NCI-H187 treated with DMSO at 0.1 percent for 48 hours (cell line): ENCODE measurements around the gene KMT5C.

Experiments used
- DNase-seq: peaks from one replicate; lab custom pipeline; 2025; lab: John Stamatoyannopoulos, UW

KMT5C gene

DNA sequence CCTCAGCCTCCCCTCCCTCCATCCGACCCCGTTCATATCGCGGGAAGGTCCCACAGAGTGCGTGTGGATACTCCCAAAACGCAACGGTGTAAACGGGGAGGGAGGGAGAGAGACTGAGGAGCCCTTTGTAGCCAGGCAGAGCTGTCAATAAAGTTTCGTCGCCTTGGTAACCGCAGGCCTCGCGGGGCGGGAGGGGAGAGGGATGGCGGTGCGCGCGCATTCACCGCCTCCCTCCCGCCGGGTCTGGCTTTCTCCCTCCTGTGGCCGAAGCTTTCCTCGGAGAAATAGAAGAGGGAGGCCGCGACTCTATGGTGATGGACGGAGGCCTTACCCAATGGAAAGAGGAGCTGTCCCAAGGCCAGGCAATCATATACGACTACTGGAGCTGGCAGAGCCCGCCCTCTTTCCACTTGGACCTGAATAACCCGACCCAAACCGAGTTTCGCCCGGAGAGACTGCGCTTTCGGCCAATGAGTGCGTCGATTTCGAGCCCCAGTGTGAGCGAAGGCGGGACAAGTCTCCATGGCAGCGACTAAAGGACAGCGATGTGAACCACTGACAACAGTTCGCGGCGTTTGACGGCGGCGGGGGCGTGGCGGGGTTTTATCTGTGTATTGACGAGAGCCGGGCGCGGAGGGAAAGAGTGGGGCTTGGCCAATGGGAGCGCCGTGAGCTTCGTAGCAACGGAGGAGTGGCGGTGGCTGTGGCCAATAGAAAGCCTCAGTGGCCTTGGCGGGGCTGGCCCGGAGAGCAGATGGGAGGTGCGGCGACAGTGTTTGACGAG lies at the start of gene KMT5C:
TSS of gene KMT5C (plus strand) at position 772 of the 784 bp plus-strand sequence. CDS start 2,061 bp downstream, outside the sequence.
- DNase-seq, result peak; percentile 100

DNA sequence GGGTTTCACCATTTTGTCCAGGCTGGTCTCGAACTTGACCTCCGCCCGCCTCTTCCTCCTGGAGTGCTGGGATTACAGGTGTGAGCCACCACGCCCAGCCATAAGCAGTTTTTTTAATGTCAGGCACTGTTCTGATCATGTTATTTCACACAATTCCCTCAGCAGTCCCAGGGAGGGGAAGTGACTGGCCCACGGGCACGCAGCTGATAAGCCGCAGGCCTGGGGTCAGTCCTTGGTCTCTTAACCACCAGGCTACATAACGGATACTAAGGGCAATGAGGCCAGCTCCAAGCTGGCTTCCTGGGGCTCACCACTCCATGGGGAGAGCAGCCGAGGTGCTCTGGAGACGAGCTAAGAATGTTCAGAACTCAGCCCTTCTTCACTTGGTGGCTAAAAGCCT lies 42.4 kb upstream of the KMT5C start:
- no peak for DNase-seq

DNA sequence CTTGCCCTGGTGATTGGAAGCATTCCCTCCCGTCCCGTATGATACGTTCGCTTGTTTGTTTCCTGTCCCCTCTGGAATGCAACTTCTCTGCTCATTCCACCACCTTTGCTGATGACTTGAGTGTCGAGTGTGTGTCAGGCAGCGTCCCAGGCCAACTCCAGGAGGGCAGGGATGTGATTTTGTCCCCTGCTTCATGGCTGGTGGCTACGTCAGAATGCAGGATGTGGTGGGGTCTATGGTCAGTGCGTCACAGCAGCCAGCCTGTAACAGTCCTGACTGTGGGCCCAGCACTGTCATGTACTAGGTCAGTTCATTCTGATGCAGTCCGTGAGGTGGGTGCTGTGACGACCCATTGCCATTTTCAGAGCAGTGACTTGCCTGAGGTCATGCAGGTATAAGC lies 39.7 kb upstream of the KMT5C start:
- no peak for DNase-seq

DNA sequence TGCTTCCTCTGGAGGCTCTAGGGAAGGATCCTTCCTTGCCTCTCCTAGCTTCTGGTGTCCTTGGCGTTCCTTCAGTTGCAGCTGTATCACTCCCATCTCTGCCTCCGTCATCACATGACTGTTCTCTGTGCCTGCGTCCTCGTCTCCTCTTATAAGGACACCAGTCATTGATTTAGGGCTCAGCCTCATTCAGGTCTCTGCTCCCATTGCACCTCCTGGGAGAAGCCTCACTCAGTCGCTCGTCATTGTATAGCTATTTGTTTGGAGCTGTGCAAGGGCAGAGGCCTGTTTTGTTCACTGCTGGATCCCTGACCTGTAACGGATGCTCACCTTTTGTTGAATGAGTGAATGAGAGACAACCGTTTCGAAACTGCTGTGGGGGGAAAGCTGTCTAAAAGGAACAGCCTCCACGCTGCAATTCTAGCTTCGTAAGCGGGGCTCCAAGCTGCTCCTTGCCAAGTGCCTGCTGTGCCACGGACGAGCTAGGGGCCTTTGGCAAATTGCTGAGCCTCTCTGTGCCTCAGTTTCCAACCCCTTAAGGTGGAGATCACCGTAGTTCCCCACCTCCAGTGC lies 38.7 kb upstream of the KMT5C start:
- DNase-seq, result no peak

DNA sequence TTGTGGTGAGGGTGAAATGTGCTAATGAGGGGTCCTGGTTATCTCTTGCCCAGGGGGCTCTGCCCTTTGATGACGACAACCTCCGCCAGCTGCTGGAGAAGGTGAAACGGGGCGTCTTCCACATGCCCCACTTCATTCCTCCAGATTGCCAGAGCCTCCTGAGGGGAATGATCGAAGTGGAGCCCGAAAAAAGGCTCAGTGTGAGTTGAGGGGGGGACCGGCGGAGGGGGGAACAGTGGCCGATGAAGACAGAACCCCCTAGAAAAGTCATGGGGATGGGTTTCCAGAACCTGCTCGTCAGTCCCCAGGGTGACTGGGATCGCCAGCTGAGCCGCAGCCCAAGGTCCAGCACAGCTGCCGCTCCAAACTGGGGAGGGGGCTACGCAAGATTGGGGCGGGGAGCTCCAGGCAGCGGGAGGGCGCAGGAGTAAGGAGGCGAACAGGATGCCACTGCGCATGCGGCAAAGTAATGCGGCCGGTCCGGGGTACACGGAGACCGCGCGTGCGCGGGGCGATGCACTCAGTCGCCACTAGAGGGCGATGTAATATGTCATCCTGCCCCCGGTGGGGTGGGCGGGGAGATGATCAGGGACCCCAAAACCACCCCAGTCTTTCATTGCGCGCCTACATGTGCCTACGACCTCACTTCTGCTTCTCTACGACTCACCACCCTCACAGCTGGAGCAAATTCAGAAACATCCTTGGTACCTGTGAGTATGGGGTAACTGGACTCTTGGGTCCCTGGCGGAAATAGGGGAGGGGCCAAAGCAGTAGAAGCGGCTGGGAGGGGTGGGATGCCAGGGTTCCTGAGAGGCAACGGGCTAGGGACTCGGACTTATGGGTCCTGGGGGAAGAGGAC lies 38.0 kb upstream of the KMT5C start:
- peak; percentile 48 for DNase-seq

DNA sequence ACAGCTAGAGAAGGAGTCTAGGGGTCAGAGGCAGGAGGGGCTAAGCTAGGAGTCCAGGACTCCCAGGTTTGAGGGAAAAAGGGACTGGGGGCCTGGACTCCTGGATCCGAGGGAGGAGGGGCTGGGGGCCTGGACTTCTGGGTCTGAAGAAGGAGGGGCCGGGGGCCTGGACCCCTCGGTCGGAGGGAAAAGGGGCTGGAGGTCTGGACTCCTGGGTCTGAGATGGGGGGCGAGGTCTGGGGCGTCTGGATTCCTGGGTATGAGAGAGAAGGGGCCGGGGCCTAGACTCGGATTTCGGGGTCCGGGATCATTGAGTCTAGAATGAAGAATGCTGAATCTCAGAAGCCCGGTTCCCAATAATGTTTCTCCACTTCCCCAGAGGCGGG lies 37.4 kb upstream of the KMT5C start:
- no peak for DNase-seq

DNA sequence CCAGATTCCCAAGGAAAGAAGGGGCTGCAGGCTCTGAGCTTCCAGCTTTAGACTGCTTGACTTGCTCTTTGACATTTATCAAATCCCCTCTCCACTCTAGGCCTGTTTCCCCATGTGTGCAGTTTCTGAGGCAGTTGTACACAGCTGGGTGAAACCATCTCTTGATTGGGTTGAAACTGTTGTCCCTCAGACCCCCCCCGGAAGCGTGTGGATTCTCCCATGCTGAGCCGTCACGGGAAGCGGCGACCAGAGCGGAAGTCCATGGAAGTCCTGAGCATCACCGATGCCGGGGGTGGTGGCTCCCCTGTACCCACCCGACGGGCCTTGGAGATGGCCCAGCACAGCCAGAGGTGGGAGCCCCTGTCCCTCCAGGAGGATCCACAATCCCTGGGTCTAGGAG lies 36.2 kb upstream of the KMT5C start:
- no peak for DNase-seq

DNA sequence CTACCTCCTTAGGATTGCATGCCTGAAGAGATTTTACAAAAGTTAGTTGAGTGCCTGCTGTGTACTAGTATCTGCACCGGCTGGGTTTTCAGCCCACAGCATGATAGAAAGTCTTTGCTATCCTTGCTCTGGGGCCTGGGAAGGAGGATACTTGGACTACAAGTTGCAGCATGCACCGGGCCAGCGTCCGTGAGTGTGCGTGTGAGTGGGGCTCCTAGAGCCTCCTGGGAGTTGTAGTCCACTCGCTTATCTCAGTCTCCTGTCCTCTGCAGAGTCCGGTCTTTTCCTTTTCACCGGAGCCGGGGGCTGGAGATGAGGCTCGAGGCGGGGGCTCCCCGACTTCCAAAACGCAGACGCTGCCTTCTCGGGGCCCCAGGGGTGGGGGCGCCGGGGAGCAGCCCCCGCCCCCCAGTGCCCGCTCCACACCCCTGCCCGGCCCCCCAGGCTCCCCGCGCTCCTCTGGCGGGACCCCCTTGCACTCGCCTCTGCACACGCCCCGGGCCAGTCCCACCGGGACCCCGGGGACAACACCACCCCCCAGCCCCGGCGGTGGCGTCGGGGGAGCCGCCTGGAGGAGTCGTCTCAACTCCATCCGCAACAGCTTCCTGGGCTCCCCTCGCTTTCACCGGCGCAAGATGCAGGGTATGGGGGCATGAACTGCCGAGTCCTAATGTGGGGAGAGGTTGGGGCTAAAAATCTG lies 35.2 kb upstream of the KMT5C start:
- DNase-seq, result no peak

DNA sequence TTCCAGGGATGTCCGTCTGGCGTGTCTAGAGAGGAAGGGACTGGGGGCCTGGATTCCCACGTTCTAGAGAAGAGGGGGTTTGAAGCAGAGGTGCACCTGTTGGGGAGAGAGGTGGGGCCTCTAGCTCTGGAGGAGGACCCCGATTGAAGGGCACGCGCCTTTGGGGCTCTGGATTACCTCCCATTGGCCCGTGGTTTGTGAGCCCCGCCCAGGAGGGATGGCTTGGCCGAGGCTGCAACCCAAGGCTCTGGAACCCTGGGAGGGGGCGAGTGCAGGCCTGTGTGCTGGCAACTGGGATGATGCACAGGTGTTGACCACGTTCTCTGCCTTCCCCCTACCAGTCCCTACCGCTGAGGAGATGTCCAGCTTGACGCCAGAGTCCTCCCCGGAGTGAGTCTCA lies 34.7 kb upstream of the KMT5C start:
- DNase-seq, result no peak

DNA sequence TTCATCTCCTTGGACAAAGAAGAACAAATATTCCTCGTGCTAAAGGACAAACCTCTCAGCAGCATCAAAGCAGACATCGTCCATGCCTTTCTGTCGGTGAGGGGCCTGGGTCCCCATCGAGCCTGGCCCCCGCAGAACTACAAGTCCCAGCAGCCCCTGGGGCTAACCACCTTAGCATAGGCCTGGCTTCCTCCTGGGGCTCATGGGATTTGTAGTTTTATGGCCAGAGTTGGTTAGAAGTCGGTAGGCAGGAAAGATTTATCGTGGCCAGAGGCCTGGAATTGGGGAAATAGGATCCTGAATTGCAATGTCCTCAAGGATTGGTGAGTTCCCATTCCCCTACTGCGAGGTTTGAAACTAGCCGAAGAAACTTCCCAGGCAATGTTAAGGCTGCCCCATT lies 34.2 kb upstream of the KMT5C start:
- no peak for DNase-seq

DNA sequence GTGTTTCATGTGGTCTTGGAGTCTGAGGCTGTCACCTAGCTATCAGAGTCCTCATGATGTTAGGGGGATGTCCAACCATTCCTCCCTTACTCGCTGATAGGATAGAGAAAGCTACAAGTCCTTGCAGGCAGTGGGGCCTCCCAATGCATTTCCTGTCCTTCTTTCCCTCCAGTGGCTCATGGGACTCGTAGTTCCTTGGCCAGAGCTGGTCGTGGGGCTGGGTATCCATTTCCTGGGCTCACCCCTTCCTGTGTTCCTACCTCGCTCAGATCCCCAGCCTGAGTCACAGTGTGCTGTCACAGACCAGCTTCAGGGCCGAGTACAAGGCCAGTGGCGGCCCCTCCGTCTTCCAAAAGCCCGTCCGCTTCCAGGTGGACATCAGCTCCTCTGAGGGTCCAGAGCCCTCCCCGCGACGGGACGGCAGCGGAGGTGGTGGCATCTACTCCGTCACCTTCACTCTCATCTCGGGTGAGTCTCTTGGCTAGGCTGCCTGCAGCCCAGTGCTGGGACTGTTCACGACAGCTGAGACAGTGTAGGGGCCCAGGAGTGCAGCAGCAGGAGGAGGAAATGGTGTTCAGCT lies 33.6 kb upstream of the KMT5C start:
- DNase-seq, result no peak

DNA sequence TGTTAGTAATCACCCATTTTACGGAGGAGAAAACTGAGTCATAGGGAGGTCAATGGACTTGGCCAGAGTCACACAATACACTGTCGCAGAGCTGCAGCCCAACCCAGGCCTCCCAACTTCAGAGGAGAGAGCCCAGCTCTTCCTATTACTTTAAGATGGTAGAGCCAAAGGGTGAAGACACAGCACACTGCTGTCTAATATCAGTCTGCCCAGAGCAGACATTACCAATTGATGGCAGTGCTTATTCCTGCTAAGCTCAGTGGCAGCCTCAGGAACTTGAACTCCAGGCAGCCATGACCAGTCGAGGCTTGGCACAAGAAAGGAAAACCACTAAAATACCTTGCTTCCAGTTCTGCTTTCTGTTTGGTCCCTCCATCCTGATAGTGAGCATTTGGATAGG lies 33.0 kb upstream of the KMT5C start:
- no peak for DNase-seq

DNA sequence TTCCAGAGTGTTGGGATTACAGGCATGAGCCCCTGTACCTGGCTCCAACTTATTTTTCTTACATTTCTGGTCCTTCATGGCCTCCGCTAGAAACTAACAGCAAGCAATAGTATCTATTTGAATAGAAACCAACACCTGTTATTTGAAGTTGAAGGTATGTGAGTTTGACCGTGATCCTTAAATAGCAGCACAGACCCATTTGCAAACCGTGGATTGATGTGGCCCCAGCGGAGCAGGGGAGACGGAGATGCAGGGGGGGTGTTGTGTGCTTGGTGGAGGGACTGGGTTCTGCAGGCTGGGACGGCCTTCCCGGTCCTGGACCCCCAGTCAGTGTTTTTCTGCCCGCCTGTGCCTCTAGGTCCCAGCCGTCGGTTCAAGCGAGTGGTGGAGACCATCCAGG lies 31.4 kb upstream of the KMT5C start:
- DNase-seq, result no peak

DNA sequence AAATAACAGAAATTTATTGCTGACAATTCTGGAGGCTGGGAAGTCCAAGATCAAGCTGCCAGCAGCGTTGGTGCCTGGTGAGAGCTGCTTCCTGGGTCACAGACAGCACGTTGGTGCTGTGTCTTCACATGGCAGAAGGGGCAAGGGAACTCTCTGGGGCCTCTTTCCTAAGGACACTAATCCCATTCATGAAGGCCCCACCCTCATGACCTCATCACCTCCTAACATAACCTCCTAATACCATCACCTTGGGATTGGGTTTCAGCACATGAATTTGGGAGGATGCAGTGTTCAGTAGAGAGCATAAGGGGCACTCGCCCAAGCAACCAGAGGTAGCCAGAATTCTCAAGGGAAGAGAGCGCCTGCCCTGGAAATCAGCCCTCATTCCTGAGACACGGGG lies 30.2 kb upstream of the KMT5C start:
- DNase-seq, result no peak

DNA sequence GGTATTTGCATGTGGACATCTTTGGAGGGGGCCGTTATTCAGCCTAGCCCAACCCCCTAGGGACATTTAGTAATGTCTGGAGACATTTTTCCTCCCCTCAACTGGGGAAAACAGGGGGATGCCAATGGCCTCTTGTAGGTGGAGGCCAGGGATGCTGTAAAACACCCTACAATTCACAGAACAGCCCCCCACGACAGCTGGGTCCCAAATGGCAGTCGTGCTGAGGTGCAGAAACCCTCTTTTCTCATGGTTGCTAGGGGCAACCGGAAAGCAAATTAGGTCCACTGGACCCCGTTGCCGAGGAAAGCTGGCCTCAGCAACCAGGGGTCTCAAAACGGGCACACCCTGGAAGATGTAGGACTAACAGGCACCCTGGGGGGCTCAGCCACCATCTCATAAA lies 29.2 kb upstream of the KMT5C start:
- no peak for DNase-seq

DNA sequence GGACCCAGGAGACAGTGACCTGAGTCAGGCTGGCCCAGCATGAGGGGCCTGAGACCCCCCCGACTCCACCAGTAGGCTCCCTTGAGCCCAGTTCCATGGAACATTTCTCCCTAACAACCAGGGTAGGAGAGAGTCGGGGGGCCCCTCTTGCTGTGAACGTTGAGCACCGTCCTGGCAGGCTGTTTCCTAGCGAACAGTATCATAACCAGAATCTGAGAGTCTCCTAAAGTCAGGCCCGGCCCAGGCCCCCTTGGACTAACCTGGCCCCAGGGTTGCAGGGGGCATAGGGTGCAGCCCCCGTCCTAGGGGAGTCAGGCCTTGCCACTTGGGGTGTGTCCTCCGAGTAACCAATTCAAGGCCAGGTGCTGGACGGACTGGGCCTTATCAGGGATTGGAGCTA lies 28.3 kb upstream of the KMT5C start:
- no peak for DNase-seq

DNA sequence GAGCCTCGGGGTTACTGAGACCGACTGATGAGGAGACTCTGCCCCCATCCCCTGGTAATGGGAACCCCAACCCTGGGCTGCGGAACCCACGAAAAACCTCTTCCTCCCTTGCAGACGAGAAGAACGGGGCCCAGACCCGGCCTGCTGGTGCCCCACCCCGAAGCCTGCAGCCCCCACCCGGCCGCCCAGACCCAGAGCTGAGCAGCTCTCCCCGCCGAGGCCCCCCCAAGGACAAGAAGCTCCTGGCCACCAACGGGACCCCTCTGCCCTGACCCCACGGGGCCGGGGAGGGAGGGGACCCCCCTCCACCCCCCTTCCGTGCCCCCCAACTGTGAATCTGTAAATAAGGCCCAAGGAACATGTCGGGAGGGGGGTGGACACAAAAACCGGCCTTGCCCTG lies 27.9 kb upstream of the KMT5C start:
- DNase-seq, result no peak

DNA sequence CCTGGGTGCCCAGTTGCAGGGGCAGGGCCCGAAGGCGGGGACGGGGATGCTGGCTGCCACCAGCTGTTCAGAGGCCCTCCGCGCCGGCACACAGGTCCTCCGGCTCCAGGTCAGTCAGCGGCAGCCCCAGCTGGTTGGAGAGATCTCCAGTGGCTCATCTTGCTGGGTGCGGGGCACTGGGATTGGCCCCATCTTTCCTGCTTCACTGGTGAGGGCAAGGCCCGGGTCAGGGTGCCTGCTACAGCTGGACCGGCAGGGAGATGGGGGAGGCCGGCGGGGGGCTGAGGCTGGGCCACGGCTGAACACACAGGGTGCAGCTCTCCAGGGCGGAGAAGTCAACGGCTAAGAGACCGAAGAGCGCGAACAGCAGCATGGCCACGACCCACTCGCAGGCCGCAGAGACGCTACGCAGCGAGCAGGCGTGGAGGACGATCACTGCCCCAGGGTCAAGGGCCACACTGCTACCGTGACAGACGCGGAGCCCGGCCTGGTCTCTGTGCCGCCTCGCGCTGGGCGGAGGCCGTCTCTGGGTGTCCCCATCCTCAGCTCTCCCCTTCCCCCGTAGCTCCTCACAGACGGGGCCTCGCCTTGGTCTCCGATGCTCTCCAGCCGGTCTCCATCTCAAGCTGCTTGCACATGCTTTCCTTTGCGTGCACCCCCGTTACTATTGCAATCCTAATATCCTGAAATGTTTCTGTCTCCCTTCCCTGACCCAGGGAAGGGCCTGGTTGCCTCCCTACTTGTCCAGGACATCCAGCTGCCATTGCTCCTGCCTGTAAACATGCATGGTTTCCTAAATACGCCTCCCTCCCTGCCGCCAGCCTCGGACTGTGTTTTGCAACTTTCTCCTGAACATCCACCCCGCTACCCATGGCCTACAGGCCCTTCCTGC lies 26.8 kb upstream of the KMT5C start:
- DNase-seq, result no peak

DNA sequence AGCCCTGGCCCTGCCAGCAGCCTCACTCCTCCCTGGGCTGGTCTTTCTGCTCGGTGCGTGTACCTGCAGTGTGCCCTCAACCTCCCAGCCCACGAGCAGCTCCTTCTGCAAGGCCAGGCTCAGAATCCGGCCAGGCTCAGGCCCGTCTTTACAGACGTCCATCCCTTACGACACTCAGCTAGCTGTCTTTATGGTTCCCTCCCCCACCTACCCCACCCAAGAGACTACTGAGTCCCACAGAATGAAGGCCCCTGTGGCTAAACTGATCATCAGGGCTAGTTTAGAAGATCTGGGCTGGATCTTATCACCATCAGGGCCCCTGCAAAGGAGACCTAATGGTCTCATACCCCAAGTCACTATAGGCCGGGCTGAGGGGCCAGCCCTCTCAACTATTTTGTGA lies 25.3 kb upstream of the KMT5C start:
- DNase-seq, result no peak

DNA sequence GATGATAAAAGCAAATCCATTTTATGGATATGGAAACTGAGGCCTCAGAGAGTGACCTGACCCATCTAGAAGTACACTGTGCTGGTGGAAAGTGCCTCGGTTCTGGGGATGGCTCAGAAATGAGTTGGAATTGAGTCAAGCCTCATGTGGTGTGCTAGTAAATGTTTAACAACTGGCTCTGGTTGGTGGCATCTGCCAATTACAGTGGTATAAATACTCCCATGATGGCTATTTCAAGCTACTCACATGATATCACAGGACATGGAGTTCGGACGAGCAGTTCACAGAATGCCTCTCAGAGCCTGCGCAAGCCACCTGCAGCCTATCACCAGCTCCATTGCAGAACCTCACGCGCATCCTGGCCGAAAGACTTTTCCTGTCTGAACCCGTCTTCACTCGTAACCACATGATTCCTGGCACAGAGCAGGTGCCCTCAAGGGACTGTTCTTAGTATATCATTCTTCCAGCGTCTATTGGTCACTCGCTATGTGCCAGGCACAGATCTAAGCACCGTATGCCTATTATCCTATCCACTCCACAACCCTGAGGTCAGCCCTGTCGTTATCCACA lies 23.6 kb upstream of the KMT5C start:
- DNase-seq, result no peak

DNA sequence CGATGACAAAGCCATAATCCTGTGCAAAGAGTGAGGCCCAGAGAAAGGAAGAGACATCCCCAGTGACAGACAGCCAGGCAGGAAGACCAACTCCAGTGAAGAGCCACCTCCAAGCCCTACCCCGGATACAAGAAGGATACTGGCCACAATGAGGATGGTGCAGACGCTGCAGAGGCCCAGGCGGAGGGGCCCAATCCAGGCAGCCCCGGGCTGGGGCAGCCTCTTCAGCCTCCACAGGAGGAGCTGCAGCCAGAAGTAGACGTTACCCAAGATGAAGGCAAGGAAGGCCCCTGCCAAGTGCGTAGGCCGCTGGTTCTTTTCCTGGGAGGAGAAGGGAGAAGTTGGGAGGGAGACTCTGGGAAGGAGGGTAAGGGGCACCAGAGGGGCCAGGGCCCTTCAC lies 23.0 kb upstream of the KMT5C start:
- DNase-seq, result no peak
